Aortic smooth muscle cell (primary cell): ENCODE measurements around the gene MOXD1. TPM values are rescaled to one million over a fixed set of nuclear protein-coding genes. Genes with fewer than 3 reads are reported as not detected.

ENCODE experiments used
- total RNA-seq: library from RNA; depleted of rRNA; stranded (reverse); fragments of >200 nt; gene quantifications from 2 replicates; pipeline ENCODE4 v1.2.3, GENCODE V29; 2014

The MOXD1 gene
- 26.0 and 29.5 TPM in 2 replicates for total RNA-seq

DNA sequence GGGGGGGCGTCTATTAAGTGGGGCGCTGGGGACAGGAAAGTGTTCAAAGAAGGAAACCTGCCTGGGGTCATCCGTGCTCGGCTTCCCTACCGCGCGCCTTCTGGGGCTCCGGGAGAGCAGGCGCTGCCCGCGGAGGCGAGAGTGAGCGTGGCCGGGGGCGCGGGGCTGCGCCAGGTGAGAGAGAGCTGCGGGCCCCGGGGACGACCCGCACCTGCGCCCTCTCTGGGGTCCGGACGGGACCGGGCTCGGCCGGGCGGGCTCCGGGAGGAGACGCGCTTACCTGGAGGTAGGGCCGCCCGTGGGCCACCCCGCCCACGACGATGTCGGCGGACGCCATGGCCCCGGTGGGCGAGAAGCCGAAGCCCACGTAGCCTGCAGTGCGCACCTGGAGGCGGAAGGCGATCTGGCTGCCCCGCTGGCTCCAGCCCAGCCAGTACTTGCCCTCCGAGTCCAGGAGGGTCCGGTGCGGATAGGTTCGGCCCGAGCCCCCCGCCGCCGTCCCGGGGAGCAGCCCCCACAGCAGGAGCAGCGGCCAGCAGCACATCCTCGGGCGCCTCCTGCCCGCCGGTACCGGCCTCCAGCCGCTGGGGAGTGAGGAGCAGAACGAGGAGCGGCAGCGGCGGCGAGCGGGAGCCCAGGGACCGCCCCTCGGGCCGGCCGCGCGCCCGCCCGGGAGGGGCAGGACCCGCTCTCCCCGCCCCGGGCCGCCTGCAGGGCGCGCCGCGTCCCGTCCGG lies at the start of gene MOXD1:
Gene MOXD1, minus strand, starts transcription at position 593 of the 735 bp plus-strand sequence. Its CDS starts 49 bp downstream, at position 544.

Other genes starting within 250 kb of the MOXD1 start
- gene STX7, start 111.6 kb upstream of the MOXD1 start, total RNA-seq: 40.6 and 83.9 TPM in 2 replicates
- gene TAAR9, start 136.8 kb upstream of the MOXD1 start, total RNA-seq: not detected in 2 replicates
- not detected in 2 replicates for gene TAAR8, start 151.2 kb upstream of the MOXD1 start, total RNA-seq
- not detected in 2 replicates for gene TAAR6, start 168.8 kb upstream of the MOXD1 start, total RNA-seq
- gene TAAR5, start 188.3 kb upstream of the MOXD1 start, total RNA-seq: not detected in 2 replicates
- gene TAAR2, start 222.8 kb upstream of the MOXD1 start, total RNA-seq: not detected in 2 replicates